COR-L47 (cell line): ENCODE data around the gene S100A2.
"Not testable (repeated sequence)": the region's sequence is repeated elsewhere in the genome, so short reads cannot be mapped to it uniquely, and the experiment has no call there.

ENCODE experiments used
- DNase-seq: peaks from one replicate; lab custom pipeline; 2025; lab: John Stamatoyannopoulos, UW

The S100A2 gene

DNA sequence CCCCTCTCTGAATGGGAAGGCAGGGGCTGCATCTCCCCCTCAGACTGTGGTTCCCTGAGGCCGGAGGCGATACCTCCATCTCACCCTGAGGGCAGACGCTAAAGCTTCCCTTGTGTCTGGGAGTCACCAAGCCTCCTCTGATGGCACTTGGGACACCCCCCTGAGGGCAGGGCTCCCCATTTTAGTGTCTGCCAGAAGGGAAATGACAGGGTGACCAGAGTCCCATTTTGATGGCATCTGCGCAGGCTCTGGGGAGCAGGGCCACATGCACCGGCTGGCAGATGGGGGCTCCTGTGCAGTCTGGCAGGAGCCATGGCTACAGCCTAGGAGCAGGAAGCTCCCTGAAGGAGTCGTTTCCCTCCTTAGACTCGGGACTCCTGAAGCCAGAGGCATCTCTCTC, 1.7 kb downstream of the S100A2 start:
- DNase-seq = no peak

DNA sequence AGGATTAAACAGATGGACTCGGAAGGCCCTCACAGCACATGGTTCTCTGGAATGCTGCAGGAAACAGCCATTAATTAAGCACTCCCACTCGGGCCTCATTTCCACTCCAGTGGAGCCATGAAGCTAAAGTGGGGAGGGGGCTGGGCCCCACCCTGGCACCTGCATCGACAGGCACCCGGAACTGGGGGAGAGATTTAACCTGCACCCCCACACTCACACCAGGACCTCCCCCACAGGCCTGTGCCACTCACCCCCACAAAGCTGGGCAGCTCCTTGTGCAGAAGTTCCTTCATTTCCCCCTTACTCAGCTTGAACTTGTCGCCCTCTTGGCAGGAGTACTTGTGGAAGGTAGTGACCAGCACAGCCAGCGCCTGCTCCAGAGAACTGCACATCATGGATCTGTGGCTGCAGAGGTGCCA, 2.2 kb downstream of the S100A2 start:
- no peak for DNase-seq

DNA sequence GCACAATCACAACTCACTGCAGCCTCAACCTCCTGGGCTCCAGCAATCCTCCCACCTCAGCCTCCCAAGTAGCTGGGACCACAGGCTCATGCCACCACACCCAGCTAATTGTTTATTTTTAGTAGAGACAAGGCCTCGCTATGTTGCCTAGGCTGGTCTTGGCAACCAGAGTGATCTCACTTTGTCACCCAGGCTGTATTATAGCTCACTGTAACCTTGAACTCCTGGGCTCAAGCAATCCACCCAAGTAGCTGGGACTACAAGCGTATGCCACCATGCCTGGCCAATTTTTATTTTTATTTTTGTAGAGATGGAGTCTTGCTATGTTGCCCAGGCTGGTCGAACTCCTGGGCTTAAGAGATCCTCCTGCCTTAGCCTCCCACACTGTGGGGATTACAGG, 3.6 kb downstream of the S100A2 start:
- not testable (repeated sequence) for DNase-seq

DNA sequence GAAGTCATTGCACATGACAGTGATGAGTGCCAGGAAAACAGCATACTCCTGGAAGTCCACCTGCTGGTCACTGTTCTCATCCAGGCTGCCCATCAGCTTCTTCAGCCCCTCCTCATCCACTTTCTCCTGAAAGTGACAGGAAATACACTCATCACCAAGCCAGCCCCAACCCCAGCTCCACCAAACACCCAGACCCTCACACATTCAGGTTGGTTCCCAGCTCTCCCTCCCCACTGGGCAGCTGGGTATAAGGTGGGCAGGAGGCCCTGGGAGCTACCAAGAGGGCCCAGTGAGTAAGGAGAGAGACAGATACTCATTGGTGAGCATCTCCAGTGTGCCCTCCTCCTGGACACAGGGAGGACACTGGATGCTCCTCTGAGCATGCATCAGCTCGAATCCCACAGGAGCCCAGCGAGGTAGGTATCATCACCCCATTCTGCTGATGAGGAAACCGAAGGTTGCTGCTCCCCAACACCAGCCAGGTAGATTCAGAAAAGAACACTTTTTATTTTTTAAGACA, 4.1 kb downstream of the S100A2 start:
- no peak for DNase-seq

DNA sequence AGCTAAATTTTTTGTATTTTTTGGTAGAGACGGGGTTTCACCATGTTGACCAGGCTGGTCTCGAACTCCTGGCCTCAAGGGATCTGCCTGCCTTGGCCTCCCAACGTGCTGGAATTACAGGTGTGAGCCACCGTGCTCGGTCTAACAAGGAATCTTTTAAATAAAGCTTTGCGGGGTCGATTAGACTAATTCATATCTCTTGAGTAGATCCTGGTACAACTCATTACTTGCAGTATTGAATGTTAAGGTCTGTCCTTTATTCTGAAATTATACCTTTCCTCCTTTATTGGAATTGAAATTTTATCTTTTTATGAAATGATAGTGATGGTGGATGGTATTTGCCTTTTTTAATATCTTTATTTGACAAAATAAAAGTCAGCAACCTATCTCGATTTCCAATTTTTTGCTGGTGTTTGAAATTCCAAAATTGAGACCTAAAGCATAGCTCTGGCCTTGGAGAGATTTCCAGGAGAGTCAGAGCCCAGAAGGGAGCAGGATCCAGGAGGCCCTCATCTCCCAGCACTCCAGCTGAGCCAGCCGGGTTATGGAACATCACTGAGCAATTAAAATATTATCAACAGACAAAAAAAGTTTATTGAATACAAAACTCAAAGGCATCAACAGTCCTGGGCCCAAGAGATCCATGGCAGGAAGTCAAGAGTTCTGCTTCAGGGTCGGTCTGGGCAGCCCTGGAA, 4.7 kb downstream of the S100A2 start:
- DNase-seq = no peak

DNA sequence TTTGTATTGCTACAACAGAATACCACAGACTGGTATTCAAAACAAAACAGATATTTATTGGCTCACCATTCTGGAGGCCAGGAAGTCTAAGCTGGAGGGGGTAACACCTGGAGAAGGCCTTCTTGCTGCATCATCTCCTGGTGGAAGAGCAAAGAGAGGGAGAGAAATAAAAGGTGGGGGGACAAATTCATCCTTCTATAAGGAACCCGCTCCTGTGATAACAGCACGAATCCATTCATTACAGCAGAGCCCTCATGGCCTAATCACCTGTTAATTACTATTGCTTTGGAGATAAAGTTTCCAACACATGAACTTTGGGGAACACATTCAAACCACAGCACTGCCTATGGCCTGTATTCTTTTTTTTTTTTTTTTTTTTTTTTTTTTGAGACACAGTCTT, 5.4 kb downstream of the S100A2 start:
- DNase-seq = no peak

DNA sequence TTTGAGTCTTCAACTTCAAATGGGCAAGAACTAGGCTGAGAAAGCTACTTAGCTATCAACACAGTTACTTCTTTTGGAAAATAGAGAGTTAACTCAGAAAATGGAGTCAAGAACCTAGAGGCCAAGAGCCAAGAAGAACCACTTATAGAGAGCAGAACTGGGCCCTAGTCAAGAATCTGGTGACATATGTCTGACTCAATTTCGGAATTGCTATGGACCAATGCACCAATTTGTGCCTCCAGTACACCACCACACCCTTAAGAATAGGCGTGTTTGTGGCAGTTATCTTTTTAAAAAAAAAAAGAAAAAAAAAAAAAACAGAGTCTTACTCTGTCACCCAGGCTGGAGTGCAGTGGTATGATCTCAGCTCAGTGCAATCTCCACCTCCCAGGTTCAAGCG, 7.8 kb downstream of the S100A2 start:
- DNase-seq = no peak

DNA sequence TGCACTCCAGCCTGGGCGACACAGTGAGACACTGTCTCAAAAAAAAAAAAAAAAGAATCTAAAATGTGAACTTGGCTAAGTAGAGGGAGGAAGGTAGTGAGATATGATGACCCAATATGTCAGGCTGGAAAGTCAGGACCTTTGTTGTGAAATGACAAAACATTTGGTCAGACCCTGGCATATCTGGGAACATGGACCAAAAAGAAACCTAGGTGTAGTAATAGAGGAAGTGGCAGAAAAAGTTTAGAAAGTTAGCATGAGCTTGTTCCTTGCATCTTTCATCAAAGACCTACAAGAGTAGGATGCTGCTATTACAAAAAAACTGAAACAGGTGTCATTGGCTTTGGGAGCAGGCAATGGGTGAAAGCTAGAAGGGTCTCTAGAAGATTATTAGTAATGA, 9.3 kb downstream of the S100A2 start:
- DNase-seq = no peak

DNA sequence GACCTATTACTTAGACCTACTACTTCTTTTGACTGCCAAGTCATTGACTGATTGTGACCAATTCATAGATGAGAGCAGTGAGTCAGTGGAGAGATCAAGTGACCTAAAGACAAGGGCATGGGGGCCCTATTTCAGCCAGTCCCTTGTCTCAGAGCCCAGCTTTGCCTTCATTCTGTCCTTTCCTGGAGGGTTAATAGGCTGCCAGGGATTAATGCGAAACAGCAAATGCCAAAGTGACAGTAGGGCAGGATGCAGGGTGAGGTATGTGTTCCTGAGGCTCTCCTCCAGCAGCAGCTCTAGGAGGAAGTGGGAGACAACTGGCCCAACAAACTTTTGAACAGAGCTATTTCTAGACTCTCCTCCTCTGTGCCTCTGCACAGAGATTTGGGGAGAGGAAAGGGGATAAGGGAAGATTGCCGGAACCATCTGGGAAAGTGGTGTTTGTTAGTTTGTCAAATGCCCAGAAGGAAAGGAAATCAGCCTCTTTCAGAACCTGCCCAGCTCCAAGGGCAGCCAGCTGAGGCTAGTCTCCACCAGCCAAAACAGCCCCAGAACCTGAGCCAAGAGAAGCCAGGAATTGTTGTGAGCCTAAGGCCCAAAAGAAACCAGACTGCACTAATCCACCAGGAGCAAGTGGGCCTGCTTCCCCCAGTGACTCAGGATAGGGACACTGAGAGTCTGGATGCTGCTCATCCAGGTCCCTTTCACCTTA, 11.7 kb downstream of the S100A2 start:
- no peak for DNase-seq

DNA sequence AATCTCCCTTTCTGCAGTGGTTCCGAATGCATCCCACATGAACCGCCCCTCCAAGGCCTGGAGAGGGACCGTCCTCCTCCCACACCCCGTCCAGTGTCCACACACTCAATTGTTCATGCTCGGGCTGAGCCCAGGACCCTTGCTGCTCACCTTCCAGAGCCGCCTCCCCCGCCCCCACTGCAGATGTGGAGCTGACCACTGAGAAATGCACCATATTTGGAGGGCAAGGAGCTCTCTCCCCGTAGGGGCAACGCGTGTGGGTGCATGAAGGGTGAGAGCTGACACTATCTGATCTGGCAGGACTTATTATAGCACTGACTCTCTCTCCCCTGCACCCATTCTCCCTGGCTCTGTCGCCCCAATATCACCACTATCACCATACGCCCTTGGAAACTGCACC, 12.5 kb downstream of the S100A2 start:
- no peak for DNase-seq

DNA sequence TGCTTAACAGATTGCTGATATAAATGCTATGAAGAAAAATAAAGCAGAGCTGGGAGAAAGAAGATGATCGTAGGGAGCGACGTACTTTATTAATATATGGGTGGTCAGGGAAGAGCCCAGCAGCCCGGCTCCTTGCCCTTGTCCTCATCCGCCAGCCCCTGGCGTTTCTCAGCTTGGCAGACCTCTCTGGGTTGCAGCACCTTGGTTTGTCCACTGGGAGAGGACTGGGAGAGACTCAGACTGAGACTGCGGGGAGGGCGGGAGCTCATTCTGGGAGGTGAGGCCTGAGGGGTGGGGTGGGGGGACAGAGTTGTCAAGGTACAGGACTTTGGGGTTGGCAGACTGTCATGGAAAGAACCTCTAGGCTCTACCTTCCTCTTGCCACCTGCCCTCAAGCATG, 13.3 kb downstream of the S100A2 start:
- DNase-seq = no peak

DNA sequence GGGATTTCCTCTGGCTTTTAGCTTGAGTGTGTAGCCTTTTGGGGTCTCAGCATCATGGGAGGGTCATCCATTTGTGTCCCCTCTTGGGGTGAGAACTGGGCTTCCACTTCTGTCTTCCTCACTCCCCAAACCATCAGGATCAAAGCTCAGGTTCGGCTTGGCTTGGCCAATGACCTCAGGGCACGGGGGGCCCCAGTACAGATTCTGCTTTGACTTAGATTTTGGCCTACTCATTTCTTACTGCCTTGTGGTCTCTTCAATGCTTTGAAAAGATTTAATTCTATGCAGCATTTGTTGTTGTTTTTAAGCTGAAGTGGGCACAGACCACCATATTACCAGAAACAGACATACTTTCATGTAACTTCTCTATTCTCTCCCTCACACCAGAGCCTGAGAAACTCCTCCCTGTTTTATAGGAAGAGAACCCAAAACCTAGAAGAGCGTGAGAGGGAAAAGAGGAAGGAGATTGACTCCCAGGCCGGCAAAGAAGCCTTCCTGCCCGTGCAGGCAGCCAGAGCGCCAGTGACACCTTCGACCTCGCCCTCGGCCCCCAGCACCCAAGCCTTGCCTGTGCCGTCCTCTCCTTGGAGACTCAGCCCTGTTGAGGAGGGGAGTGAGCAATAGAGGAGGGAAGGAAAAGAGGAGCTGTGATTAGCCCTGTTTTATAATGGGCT, 14.7 kb downstream of the S100A2 start:
- no peak for DNase-seq

DNA sequence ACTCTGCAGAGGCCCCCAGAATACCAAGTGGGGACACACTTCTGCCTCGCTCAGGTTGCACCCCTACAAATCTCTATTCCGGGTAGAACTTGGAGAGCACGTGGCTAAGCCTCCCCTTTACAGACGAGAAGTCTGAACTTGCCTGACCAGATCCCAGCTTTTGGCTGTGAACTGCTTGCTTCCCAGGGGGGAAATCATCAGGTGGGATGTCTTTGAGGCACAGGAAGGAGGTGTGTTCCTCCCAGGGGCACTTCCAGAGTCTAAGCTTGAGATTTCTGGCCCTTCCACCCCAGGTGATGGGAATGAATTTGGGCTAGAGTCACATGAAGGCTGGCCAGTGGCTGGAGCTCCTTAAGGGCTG, 15.3 kb downstream of the S100A2 start:
- no peak for DNase-seq

DNA sequence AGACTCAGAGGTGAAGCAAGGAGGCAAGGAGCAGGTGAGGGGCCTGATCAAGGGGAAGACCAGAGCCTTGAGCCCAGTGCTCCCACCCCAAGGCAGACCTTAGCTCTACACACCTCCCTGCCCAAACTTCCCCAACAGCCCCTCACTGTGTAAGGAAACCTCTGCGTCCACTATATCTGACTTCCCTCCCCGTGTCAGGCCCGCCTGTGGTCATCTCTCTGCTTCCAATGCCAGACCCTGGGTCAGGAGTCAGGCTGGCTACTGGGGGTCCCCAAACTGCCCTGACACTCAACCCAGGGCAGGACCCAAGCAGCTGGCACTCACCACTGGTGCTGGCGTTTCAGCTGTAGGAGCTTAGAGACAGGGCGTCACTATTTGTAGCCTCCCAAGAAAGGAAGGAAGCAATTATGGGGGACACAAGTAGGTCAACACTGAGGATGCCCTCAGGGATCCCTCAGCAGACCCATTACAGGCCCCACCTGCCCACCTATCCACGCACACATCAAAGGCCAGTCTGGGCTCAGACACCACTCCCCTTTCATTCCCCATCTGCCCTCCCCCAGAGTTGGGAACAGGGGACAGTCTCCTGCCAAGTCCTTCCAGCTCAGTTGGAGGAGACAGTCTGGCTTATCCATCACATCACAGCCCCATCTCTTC, 15.8 kb downstream of the S100A2 start:
- DNase-seq = no peak

DNA sequence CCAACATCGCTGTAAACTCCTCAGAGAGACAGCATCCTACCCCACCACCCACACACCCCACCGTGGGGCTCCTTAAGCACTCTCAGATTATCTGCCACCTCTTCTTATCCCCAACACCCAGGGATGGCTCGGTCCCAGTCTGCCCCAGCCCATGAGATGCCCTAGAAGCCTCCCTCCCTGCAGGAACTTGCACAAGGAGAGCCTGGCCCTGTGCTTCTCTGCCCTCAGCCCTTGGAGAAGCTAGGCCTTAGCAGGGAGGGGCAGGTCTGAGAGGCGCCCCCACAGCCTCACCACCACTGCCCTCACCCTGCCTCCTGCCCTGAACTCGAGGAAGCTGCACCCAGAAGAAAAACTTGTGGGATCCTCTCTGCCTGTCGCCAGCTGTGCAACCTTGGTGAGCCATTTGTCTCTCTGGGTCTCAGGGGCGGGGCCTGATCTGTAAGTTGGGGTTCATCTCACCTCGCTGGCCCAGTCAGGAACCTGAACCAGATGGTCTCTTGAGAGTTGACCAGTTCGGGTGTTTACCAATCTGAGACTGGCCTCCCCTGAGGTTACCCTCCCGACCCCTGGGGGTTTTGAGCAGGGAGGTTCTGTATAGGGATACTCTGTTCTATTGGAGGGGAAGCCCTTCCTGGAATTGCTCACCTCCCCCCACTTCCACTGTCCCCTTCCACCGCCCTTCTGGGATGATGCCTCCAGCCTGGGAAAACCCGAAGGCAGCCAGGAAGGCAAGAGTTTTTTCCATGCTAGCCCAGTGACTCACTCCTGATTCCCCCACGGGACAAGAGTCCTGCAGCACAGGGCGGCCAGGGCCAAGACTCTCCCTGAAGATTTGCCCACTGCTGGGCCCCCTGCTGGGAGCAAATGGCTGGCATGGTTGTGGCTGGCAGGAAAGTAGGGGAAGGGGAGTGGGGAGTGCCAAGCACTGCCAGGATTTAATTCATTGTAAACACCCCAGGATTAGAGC, 16.6 kb downstream of the S100A2 start, which contains the start of gene S100A3:
TSS of gene S100A3 (minus strand) at position 537 of the 967 bp plus-strand sequence. CDS start 773 bp downstream, outside the sequence.
- DNase-seq = no peak

DNA sequence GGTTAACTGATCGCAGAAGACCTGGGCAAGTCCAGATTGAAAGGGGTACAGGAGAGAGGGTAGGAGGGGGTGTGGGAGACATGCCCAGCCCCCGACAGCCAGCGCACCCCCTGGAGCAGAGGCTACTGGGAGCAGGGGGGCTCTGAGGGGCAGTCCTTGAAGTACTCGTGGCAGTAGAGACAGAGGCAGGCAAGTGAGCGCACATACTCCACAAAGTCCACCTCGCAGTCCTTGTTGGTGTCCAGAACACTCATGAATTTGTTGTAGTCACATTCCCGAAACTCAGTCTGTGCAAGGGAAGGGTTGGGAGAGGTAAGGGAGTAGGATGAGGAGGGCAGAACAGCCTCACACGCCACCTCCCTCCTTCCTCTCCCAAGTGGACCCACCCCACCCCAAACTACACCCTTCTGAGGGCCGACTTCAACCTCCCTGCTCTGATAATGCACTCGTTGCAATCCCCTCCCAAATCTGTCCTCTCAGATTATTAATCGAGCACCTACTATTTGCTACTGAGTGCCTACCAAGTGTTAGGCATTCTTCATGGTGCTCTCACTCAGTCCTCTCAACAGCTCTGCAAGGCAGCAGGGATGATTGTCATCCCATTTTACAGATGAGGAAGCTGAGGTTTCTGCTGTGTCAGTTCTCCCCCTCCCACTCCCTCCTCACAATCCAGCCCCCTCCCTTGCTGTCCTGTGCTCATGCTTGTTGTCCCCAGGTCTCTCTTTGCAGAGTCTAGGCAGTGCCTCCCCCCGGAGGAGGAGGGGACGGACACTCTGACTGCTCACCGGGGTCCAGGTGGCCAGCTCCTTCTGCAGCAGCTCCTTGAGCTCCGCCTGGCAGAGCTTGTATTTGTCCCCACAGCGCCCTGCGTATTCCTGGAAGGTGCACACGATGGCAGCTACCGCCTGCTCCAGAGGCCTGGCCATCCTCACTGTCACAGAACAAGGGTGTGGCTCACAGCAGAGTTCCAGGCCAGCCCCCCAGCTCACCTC, 17.8 kb downstream of the S100A2 start:
- DNase-seq = no peak

DNA sequence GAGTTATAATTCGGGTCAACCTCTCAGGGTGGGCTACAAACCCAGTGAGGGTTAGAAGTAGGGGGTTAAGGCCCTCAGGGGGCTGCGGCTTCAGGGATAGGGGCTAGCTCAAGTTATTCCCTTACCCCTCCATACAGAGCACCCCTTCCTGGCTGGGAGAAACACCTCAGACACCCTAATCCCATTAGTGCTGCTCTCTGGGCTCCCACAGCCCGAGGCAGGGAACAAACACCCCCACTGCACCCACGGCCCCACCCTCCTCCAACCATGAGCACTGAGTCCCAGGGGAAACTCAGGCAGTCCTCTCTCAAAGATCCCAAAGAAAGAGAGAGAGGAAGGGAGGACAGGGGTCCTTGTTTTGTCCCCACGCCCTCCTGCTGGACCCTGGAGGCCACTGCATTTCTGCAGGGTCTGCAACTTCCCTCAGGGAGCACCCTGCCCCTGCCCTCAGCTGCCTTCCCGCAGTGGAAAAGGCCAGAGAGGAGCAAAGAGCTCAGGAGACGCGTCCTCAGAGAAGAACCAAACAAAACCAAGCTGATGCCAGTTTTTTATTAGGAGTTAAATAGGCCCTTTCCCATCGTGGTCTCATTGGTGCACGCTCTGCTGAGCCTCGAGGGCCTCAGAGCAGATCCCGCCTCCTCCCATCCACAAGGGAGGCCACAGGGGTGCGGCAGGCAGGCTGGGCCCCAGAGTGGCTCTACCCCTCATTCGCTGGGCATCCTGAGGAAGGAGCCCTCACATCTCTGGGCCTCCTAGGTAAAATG, 18.7 kb downstream of the S100A2 start:
- DNase-seq = no peak

DNA sequence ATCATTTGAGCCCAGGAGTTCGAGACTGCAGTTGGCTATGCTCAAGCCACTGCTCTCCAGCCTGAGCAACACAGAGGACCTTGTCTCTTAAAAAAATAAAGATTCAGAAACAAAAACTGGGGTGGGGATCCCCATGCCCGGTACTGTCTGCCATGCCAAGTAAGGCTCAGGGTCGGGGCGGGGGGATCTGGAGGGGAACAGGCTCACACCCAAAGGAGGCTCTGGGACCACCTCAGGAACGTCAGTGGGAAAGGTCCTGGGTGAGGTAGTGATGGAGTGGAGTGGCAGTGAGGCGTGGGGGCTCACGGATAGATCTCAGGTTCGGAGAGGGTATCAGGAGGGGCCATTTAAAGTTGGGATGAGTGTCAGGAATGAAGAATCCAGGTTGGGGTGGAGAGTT, 19.3 kb downstream of the S100A2 start:
- DNase-seq = no peak
